ENCODE measurements around the gene PCDHA8.

DNA sequence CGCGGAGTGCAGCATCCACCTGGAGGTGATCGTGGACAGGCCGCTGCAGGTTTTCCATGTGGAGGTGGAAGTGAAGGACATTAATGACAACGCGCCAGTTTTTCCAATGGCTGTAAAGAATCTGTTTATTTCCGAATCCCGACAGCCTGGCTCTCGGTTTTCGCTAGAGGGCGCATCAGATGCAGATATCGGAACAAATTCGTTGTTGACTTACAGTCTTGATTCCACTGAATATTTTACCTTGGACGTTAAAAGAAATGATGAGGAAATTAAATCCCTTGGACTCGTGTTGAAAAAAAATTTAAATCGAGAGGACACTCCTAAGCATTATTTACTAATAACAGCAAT is 39.5 kb upstream of the PCDHA8 start:
- TF ChIP-seq, protein P1, sequence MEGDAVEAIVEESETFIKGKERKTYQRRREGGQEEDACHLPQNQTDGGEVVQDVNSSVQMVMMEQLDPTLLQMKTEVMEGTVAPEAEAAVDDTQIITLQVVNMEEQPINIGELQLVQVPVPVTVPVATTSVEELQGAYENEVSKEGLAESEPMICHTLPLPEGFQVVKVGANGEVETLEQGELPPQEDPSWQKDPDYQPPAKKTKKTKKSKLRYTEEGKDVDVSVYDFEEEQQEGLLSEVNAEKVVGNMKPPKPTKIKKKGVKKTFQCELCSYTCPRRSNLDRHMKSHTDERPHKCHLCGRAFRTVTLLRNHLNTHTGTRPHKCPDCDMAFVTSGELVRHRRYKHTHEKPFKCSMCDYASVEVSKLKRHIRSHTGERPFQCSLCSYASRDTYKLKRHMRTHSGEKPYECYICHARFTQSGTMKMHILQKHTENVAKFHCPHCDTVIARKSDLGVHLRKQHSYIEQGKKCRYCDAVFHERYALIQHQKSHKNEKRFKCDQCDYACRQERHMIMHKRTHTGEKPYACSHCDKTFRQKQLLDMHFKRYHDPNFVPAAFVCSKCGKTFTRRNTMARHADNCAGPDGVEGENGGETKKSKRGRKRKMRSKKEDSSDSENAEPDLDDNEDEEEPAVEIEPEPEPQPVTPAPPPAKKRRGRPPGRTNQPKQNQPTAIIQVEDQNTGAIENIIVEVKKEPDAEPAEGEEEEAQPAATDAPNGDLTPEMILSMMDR (IDR thresholded peaks at IDR 0.05): no peak
- no peak for TF ChIP-seq POLR2A (IDR thresholded peaks at IDR 0.05)
- TF ChIP-seq POLR2AphosphoS5 (IDR thresholded peaks at IDR 0.05): no peak
- TF ChIP-seq EP300 (IDR thresholded peaks at IDR 0.05; ENCODE audit: low read depth): no peak

Measured in transverse colon (tissue), 4 donors.